Hippocampal formation (tissue), 2 donors: ENCODE results near the gene SPEF1.

Experiments used
- DNase-seq, 2 donors: peaks; one replicate each; lab custom pipeline; 2025; lab: John Stamatoyannopoulos, UW

SPEF1 gene

DNA sequence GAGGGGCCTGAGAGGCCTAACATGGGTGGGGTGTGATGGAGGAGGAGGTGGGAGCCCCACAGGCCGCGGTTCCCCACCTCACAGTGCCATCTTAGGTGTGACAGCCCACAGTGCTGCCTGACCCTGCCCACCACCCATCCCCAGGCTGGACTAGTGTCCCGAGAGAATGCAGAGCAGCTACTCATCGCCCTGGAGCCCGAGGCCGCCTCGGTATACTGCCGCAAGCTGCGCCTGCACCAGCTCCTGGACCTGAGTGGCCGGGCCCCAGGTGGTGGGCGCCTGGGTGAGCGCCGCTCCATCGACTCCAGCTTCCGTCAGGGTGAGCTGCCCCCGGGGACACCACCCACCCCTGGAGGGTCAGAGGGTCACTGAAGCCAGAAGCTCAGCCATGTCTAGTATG, 33.2 kb downstream of the SPEF1 start:
- no peak for DNase-seq

DNA sequence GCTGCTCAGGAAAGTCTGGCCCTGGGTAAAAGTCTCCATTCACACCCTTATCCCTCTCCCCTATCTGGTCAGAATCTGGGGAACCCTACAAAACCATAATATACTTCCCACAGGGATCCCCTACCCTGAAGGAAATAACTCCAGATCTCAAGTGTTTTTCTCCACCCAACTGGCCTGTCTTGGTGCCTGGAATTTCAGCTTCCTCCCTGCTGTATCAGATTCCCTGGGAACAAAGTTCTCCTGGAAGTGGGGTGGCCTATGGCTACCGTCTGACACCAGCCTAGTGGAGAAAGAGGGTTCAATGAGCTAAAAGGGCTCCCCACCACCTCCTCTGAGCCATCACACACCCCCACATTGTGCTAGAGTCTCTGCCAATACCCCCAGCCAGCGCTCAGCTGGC, 33.8 kb downstream of the SPEF1 start:
- DNase-seq = no peak

GRCh38 chr20:3745686-3746173, 35.5 kb downstream of the SPEF1 start:
- DNase-seq = no peak

DNA sequence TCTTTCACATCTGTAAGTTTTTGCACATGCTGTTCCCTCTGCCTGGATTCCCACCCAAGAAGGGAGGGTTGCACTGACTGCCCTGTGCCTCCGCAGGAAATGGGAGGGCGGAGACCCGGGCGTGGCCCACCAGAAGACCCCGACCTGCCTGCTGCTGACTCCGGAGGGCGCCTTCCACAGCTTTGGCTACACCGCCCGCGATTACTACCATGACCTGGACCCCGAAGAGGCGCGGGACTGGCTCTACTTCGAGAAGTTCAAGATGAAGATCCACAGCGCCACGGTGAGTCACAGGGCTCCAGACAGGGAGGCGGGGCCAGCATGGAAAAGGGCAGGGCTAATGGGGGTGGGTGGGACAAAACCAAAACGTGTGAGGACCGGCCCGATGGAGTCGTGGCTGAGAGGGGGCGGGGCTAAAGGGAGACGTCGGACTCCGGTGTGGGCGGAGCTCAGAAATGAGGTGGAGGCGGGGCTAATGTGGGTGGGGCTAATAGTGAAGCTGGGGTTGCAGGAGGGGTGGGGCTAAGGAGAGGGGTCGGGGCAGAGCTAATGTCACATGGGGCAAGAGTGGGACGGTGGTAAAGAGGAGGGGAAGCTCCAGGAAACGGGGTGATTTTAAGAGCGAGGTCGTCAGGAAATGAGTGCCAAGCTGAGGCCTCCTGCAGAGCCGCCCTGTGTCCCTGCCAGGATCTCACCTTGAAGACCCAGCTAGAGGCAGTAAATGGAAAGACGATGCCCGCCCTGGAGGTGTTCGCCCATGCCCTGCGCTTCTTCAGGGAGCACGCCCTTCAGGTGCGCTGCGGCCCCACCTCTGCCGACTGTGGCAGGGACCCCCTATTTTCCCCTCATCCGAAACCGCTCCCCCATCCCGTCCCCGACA, 36.2 kb downstream of the SPEF1 start:
- DNase-seq = no peak

- DNase-seq = no peak
Observed at GRCh38 chr20:3744037-3744436, 37.2 kb downstream of the SPEF1 start.

GRCh38 chr20:3743251-3743650, 38.0 kb downstream of the SPEF1 start:
- DNase-seq = no peak

GRCh38 chr20:3741836-3742458, 39.3 kb downstream of the SPEF1 start:
- no peak for DNase-seq

- DNase-seq = no peak
Observed at GRCh38 chr20:3740615-3741301, 40.5 kb downstream of the SPEF1 start.

DNA sequence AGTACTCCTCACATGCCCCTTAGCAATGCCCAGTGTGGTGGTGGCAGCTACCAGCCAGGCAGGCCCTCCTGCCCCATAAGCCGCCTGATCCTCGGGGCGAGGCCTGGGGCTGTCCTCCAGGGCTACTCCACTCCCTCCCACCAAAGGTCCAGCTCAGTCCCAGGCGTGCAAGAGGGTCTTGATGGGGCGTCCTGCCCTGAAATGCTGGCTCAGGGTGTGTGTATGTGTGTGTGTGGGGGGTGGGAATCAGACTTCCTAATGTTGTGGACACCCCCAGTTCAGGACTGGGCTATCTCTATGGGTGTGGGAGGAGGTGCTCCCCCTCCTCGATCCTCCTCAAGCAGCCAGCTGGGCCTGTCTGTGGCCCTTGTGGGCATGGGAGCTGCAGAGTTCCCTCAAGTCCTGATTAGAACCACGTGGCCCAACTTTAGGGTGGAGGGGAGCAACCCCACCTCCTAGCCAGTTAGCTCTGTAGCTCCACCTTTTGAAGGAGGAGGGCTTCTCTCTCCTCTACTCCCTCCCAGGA, 41.3 kb downstream of the SPEF1 start:
- no peak for DNase-seq

DNA sequence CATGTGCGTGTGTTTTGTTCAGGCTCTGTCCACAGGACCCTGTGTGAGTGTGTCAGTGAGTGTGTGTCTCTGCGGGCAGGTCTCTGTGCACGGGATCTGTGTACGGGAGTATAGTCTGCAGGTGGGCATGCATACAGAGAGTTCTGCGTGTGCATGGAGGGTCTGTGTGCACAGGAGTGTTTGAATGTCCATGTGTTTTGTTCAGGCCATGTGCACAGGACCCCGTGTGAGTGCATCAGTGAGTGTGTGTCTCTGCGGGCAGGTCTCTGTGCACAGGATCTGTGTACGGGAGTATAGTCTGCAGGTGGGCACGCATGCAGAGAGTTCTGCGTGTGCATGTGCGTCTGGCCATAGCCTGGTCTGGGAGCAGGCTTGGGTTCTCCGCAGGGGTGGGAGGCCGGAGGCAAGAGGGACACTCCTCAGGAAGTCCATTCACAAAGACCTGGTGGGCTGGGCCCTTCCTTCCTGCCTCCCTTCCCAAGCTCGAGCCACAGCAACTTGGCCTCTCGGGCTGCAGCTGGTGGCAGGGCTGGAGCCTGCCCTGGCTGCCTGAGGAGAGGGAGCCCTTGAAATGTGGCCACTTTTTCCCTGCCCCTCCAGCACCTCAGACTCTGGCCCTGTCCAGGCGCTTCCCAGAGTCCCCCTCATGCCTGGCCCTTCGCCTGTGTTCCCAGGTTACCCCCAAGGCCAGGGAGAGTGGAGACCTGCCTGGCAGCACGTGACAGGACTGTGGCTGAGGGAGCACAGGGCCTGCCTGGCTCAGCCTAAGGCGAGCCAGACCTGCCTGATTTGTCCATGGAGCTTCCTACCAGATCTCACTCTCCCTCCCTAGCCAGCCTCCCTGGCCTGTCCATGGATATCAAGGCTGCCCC, 42.0 kb downstream of the SPEF1 start:
- no peak for DNase-seq

GRCh38 chr20:3738111-3739053, 42.9 kb downstream of the SPEF1 start:
- DNase-seq = no peak

DNA sequence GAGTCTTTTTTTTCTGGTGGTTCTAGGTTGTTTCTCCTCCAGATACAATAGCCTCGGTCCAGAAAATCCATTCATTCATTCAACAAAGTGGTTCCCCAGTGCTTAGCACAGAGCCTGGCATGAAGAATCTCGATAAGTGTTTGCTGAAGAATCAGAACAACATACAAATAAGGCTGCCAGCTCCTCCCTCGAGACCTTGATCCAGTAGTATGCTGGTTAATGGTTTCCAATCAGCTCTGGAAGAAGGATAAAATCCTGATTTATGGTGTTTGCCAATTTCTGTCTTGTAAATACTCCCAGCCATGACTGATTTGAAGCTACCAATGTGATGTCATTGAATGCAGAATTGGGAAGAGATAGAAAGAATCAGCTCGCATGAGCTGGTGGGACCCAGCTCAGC, 45.5 kb downstream of the SPEF1 start:
- DNase-seq = no peak

DNA sequence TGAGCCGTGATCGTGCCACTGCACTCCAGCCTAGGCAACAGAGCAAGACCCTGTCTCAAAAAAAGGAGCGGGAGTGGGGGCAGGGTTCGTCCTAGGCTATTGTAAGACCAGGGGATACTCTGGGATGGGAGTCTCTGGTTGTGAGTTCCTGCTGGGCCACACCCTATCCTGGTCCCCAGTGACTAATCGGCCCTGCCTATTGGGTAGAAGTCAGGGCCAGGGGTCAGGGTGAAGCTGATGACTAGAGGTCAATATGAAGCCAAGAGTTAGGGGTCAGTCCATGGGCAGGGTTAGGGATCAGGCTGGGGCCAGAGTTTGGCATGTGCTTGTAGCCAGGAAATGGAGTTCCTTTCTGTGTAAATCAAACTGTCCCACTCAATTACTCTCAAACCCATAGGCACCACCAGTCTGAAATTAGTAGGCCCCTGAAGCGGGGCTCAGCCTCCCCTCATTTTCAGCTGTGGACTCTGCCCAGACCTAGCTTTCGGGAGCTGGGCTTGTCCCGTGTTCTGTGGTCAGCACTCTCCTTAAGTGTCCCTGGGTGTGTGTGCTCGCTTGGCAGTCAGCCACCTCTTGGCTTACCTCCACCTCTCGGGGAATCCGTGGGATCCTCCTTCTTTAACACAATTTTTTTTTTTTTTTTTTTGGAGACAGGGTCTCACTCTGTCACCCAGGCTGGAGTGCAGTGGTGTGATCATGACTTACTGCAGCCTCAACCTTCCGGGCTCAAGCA, 47.0 kb downstream of the SPEF1 start:
- DNase-seq = no peak

- DNase-seq = no peak
Observed at GRCh38 chr20:3733119-3733995, 47.9 kb downstream of the SPEF1 start.

DNA sequence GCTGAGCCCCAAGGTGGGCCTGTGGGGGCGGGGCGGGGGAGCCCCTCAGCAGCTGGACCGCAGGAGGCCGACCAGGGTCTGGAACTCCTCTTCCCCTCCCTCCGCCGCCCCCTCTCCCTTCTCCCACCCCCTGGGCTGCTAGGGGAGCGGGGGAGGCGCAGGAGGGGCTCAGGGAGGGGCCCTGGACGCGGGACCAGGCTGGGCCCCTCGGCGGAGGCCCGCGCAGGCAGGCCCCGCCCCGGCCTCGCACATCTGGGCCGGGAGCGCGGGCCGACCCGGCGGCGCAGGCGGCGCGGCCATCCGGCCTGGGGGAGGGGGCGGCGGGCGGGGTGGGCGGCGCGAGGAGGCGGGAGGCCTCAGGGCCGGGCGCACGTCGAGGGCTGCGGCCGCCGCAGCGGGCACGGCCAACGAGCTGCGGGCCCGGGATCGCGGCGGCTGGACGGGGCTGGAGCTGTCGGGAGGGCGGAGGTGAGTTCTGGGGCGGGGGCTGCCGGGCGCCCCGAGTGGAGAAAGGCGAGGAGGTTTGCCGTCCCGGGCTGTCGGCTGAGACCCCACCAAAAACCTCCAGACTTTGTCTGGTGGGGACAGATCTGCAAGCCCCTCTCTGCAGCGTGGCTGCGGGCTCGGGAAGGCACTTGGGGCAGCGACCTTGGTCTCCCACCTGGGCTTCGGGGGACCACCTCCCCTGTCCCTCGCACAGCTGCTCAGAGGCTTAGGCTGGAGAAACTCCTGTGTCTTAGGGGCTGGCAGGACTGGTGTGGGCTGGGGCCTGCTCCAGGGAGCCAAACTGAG, 48.7 kb downstream of the SPEF1 start, which contains the start of gene HSPA12B:
Gene HSPA12B, plus strand, starts transcription at position 359 of the 792 bp plus-strand sequence. CDS start 5,990 bp downstream, outside the sequence.
- no peak for DNase-seq

- DNase-seq = no peak
Observed at GRCh38 chr20:3731944-3732326, 49.3 kb downstream of the SPEF1 start.

DNA sequence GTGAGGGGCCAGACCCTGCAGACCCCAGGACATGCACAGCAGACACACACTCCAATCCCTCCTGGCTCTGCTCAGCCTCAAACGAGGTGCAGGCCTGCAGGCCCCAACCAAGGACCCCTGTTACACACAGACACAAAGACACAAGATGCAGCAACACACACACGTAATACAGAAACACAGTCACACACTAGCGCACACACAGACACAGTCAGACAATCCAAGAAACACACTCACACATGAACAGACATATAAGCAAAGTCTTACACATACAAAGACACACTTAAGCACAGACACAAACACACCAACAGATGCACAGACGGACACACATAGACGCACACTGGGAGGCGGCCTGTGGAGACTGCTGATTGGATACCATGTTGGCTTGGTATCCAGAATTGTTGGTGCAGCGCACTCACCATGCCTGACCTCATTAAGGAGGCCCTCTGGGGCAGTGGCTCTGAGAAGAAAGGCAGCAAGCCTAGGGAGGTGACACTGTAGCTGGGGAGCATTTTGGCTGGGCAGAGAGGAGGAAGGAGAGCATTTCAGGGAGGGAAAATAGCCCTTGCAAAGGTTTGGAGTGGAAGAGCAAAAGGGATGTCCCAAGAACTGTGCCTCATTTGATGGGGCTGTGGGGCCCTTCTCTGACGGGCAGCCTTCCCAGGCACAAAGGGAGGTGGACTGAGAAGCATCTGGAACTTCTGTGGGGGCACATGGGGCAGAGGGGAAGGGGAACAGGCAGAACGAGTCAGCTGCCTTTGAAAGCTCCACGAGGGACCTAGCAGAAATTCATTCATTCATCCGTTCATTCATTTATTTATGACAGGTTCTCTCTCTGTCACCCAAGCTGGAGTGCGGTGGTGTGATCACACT, 50.2 kb downstream of the SPEF1 start:
- no peak for DNase-seq
